BLaER1 treated with 17β-estradiol and CSF1 and Interleukin-3, amounts not matched to agents 10 nM and 100 nM (cell line): ENCODE results near the gene L3MBTL4.
"Not testable (repeated sequence)": the region's sequence is repeated elsewhere in the genome, so short reads cannot be mapped to it uniquely, and the experiment has no call there.

Experiments used
- H3K27ac ChIP-seq, 11 experiments: shearing (Covaris generic); formaldehyde crosslinking; 2 replicates each; pipeline ENCODE4 v1.8.1; 2022
- H3K27me3 ChIP-seq, 11 experiments: shearing (Covaris generic); formaldehyde crosslinking; 2 replicates each; pipeline ENCODE4 v1.8.1; 2022
- H3K36me3 ChIP-seq, 11 experiments: shearing (Covaris generic); formaldehyde crosslinking; 2 replicates each; pipeline ENCODE4 v1.8.1; 2022
- H3K4me1 ChIP-seq, 10 experiments: shearing (Covaris generic); formaldehyde crosslinking; 2 replicates each; pipeline ENCODE4 v1.8.1; 2022
- H3K4me2 ChIP-seq, 11 experiments: shearing (Covaris generic); formaldehyde crosslinking; 2 replicates each; pipeline ENCODE4 v1.8.1; 2022
- H3K4me3 ChIP-seq, 10 experiments: shearing (Covaris generic); formaldehyde crosslinking; 2 replicates each; pipeline ENCODE4 v1.8.1; 2022
- H3K9ac ChIP-seq, 11 experiments: shearing (Covaris generic); formaldehyde crosslinking; 2 replicates each; pipeline ENCODE4 v1.8.1; 2022
- H3K9me3 ChIP-seq, 11 experiments: shearing (Covaris generic); formaldehyde crosslinking; replicated peaks in 1 of 11; 2 replicates each; pipeline ENCODE4 v1.8.1; 2022
- H4K20me1 ChIP-seq, 11 experiments: shearing (Covaris generic); formaldehyde crosslinking; 2 replicates each; pipeline ENCODE4 v1.8.1; 2022
- Cebpa-rat ChIP-seq, 11 experiments: shearing (Covaris generic); IDR thresholded peaks; 2 replicates each; pipeline ENCODE4 v1.8.1; 2022

L3MBTL4 gene

GRCh38 chr18:6280211-6280743 is 134.4 kb downstream of the L3MBTL4 start:
- Histone ChIP-seq H3K9me3 (no peaks in the 10 kb centered on the region), H3K4me3 (no peak overlapping the region), H3K36me3 (peaks cover 0 to 9% (median 0%) of the 10 kb centered on the region in 11 experiments; a peak in 3 of 22 replicates), H3K4me2 (no peak overlapping the region), H3K27ac (no peak overlapping the region), H4K20me1 (no peaks in the 10 kb centered on the region), H3K4me1 (no peaks in the 10 kb centered on the region), H3K9ac (no peak overlapping the region), H3K27me3 (no peaks in the 10 kb centered on the region)
- no peak for TF ChIP-seq Cebpa-rat (IDR thresholded peaks at IDR 0.05)

GRCh38 chr18:6279308-6279707 is 135.4 kb downstream of the L3MBTL4 start:
- H3K36me3 ChIP-seq = peaks cover 0 to 3% (median 0%) of the 10 kb centered on the region in 11 experiments; a peak in 2 of 22 replicates
- no peak overlapping the region for H3K27ac ChIP-seq
- H3K9ac ChIP-seq = no peak overlapping the region
- H3K4me1 ChIP-seq = no peaks in the 10 kb centered on the region
- H3K4me2 ChIP-seq = no peak overlapping the region
- H3K9me3 ChIP-seq = no peaks in the 10 kb centered on the region
- H4K20me1 ChIP-seq = no peaks in the 10 kb centered on the region
- TF ChIP-seq Cebpa-rat (IDR thresholded peaks at IDR 0.05) = no peak
- no peak overlapping the region for H3K4me3 ChIP-seq
- H3K27me3 ChIP-seq = no peaks in the 10 kb centered on the region

- Histone ChIP-seq H3K4me1 (peaks cover 0 to 17% (median 14%) of the 10 kb centered on the region in 10 experiments; a peak in 18 of 20 replicates), H3K4me2 (no peak overlapping the region), H3K27ac (no peak overlapping the region), H3K4me3 (no peak overlapping the region), H3K36me3 (peaks cover 0 to 5% (median 0%) of the 10 kb centered on the region in 11 experiments; a peak in 1 of 22 replicates), H3K27me3 (no peaks in the 10 kb centered on the region), H3K9ac (no peak overlapping the region), H3K9me3 (peaks cover 0 to 22% (median 16%) of the 10 kb centered on the region in 11 experiments; a peak in 15 of 22 replicates), H4K20me1 (no peaks in the 10 kb centered on the region)
- TF ChIP-seq Cebpa-rat (IDR thresholded peaks at IDR 0.05) = no peak
Observed at GRCh38 chr18:6273423-6273822, 141.3 kb downstream of the L3MBTL4 start.

- H4K20me1 ChIP-seq, H3K9ac ChIP-seq, H3K36me3 ChIP-seq, H3K4me2 ChIP-seq, H3K4me3 ChIP-seq, H3K27me3 ChIP-seq, H3K27ac ChIP-seq: not testable (repeated sequence)
- peaks cover 0 to 17% (median 14%) of the 10 kb centered on the region in 10 experiments; a peak in 18 of 20 replicates for H3K4me1 ChIP-seq
- H3K9me3 ChIP-seq = peaks cover 0 to 22% (median 16%) of the 10 kb centered on the region in 11 experiments; a peak in 15 of 22 replicates
Observed at GRCh38 chr18:6272144-6272543, 142.6 kb downstream of the L3MBTL4 start.

GRCh38 chr18:6271585-6271984 is 143.1 kb downstream of the L3MBTL4 start:
- peaks cover 0 to 5% (median 0%) of the 10 kb centered on the region in 11 experiments; a peak in 1 of 22 replicates for H3K36me3 ChIP-seq
- TF ChIP-seq Cebpa-rat (IDR thresholded peaks at IDR 0.05) = no peak
- no peaks in the 10 kb centered on the region for H4K20me1 ChIP-seq
- peaks cover 0 to 17% (median 14%) of the 10 kb centered on the region in 10 experiments; a peak in 18 of 20 replicates for H3K4me1 ChIP-seq
- no peak overlapping the region for H3K4me2 ChIP-seq
- peaks cover 0 to 22% (median 16%) of the 10 kb centered on the region in 11 experiments; a peak in 15 of 22 replicates for H3K9me3 ChIP-seq
- H3K4me3 ChIP-seq = no peak overlapping the region
- H3K9ac ChIP-seq = no peak overlapping the region
- H3K27ac ChIP-seq = no peak overlapping the region
- H3K27me3 ChIP-seq = no peaks in the 10 kb centered on the region

- TF ChIP-seq Cebpa-rat (IDR thresholded peaks at IDR 0.05) = no peak
- peak overlapping the region in 7 of 11 experiments; percentile 22 to 66 (median 48); a peak in 8 of 22 replicates for H3K4me2 ChIP-seq
- no peaks in the 10 kb centered on the region for H4K20me1 ChIP-seq
- peaks cover 0 to 17% (median 14%) of the 10 kb centered on the region in 10 experiments; a peak in 18 of 20 replicates for H3K4me1 ChIP-seq
- no peak overlapping the region for H3K4me3 ChIP-seq
- H3K9me3 ChIP-seq = peaks cover 0 to 22% (median 16%) of the 10 kb centered on the region in 11 experiments; a peak in 15 of 22 replicates
- H3K9ac ChIP-seq = no peak overlapping the region
- no peak overlapping the region for H3K27ac ChIP-seq
- peaks cover 0 to 5% (median 0%) of the 10 kb centered on the region in 11 experiments; a peak in 1 of 22 replicates for H3K36me3 ChIP-seq
- H3K27me3 ChIP-seq = no peaks in the 10 kb centered on the region
Observed at GRCh38 chr18:6270771-6271216, 143.9 kb downstream of the L3MBTL4 start.

- Histone ChIP-seq H4K20me1 (no peaks in the 10 kb centered on the region), H3K27ac (peak overlapping the region in 2 of 11 experiments; percentile 8 to 20; a peak in 3 of 22 replicates), H3K4me3 (no peak overlapping the region), H3K9ac (no peak overlapping the region), H3K4me1 (peaks cover 0 to 17% (median 14%) of the 10 kb centered on the region in 10 experiments; a peak in 18 of 20 replicates), H3K4me2 (peak overlapping the region; percentile 4 to 66 (median 43); a peak in 17 of 22 replicates), H3K9me3 (peaks cover 0 to 22% (median 16%) of the 10 kb centered on the region in 11 experiments; a peak in 15 of 22 replicates), H3K36me3 (peaks cover 0 to 5% (median 0%) of the 10 kb centered on the region in 11 experiments; a peak in 1 of 22 replicates), H3K27me3 (no peaks in the 10 kb centered on the region)
- TF ChIP-seq Cebpa-rat (IDR thresholded peaks at IDR 0.05) = no peak
Observed at GRCh38 chr18:6269660-6270332, 144.9 kb downstream of the L3MBTL4 start.

GRCh38 chr18:6266212-6266611 is 148.5 kb downstream of the L3MBTL4 start:
- no peak overlapping the region for H3K9ac ChIP-seq
- H3K4me3 ChIP-seq = no peak overlapping the region
- no peak overlapping the region for H3K4me2 ChIP-seq
- no peaks in the 10 kb centered on the region for H4K20me1 ChIP-seq
- TF ChIP-seq Cebpa-rat (IDR thresholded peaks at IDR 0.05) = no peak
- peaks cover 0 to 33% (median 12%) of the 10 kb centered on the region in 11 experiments; a peak in 16 of 22 replicates for H3K9me3 ChIP-seq
- H3K27me3 ChIP-seq = no peaks in the 10 kb centered on the region
- H3K36me3 ChIP-seq = peaks cover 0 to 18% (median 4%) of the 10 kb centered on the region in 11 experiments; a peak in 5 of 22 replicates
- peaks cover 0 to 17% (median 14%) of the 10 kb centered on the region in 10 experiments; a peak in 18 of 20 replicates for H3K4me1 ChIP-seq
- no peak overlapping the region for H3K27ac ChIP-seq

- Histone ChIP-seq H3K27me3 (no peaks in the 10 kb centered on the region), H3K27ac (no peak overlapping the region), H3K9ac (no peak overlapping the region), H4K20me1 (no peaks in the 10 kb centered on the region), H3K4me2 (no peak overlapping the region), H3K4me1 (peaks cover 0 to 7% (median under 1%) of the 10 kb centered on the region in 10 experiments; a peak in 8 of 20 replicates), H3K36me3 (peaks cover 0 to 37% (median 4%) of the 10 kb centered on the region in 11 experiments; a peak in 6 of 22 replicates), H3K9me3 (peaks cover 20 to 49% (median 25%) of the 10 kb centered on the region in 11 experiments), H3K4me3 (no peak overlapping the region)
- TF ChIP-seq Cebpa-rat (IDR thresholded peaks at IDR 0.05) = no peak
Observed at GRCh38 chr18:6261938-6262337, 152.8 kb downstream of the L3MBTL4 start.

- Histone ChIP-seq H3K36me3 (peaks cover 0 to 37% (median 4%) of the 10 kb centered on the region in 11 experiments; a peak in 6 of 22 replicates), H3K4me1 (peaks cover 9 to 33% (median 23%) of the 10 kb centered on the region in 10 experiments; a peak in 17 of 20 replicates), H3K9me3 (peaks cover 20 to 49% (median 25%) of the 10 kb centered on the region in 11 experiments)
- not testable (repeated sequence) for H4K20me1 ChIP-seq, H3K9ac ChIP-seq, H3K4me2 ChIP-seq, H3K27ac ChIP-seq, H3K27me3 ChIP-seq, H3K4me3 ChIP-seq
Observed at GRCh38 chr18:6259324-6259723, 155.4 kb downstream of the L3MBTL4 start.
